ENCODE measurements around the gene R3HDM2.

- TF ChIP-seq CTCF (conservative IDR thresholded peaks at IDR 0.05; ENCODE audit: low read length) (no peak), EZH2phosphoT487 (IDR thresholded peaks at IDR 0.05; ENCODE audit: borderline replicate concordance) (no peak)
Measured at GRCh38 chr12:57210926-57211692, 219.7 kb downstream of the R3HDM2 start.
